ENCODE results near the gene TFDP2.

GRCh38 chr3:141901914-141902313 lies 247.4 kb downstream of the TFDP2 start:
- TF ChIP-seq, protein P1, sequence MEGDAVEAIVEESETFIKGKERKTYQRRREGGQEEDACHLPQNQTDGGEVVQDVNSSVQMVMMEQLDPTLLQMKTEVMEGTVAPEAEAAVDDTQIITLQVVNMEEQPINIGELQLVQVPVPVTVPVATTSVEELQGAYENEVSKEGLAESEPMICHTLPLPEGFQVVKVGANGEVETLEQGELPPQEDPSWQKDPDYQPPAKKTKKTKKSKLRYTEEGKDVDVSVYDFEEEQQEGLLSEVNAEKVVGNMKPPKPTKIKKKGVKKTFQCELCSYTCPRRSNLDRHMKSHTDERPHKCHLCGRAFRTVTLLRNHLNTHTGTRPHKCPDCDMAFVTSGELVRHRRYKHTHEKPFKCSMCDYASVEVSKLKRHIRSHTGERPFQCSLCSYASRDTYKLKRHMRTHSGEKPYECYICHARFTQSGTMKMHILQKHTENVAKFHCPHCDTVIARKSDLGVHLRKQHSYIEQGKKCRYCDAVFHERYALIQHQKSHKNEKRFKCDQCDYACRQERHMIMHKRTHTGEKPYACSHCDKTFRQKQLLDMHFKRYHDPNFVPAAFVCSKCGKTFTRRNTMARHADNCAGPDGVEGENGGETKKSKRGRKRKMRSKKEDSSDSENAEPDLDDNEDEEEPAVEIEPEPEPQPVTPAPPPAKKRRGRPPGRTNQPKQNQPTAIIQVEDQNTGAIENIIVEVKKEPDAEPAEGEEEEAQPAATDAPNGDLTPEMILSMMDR (conservative IDR thresholded peaks at IDR 0.05; ENCODE audit: low read length), result no peak
- TF ChIP-seq EZH2phosphoT487 (IDR thresholded peaks at IDR 0.05; ENCODE audit: borderline replicate concordance), result no peak

Data from Loucy (cell line).